Epithelial cell of alveolus of lung (primary cell): ENCODE data around the gene SECISBP2L. TPM values are rescaled to one million over a fixed set of nuclear protein-coding genes. Genes with fewer than 3 reads are reported as not detected.

Experiments
- total RNA-seq: library from RNA; depleted of rRNA; stranded (reverse); fragments of >200 nt; gene quantifications from 2 replicates; pipeline ENCODE4 v1.2.1, GENCODE V29; 2015

The SECISBP2L gene, protein sequence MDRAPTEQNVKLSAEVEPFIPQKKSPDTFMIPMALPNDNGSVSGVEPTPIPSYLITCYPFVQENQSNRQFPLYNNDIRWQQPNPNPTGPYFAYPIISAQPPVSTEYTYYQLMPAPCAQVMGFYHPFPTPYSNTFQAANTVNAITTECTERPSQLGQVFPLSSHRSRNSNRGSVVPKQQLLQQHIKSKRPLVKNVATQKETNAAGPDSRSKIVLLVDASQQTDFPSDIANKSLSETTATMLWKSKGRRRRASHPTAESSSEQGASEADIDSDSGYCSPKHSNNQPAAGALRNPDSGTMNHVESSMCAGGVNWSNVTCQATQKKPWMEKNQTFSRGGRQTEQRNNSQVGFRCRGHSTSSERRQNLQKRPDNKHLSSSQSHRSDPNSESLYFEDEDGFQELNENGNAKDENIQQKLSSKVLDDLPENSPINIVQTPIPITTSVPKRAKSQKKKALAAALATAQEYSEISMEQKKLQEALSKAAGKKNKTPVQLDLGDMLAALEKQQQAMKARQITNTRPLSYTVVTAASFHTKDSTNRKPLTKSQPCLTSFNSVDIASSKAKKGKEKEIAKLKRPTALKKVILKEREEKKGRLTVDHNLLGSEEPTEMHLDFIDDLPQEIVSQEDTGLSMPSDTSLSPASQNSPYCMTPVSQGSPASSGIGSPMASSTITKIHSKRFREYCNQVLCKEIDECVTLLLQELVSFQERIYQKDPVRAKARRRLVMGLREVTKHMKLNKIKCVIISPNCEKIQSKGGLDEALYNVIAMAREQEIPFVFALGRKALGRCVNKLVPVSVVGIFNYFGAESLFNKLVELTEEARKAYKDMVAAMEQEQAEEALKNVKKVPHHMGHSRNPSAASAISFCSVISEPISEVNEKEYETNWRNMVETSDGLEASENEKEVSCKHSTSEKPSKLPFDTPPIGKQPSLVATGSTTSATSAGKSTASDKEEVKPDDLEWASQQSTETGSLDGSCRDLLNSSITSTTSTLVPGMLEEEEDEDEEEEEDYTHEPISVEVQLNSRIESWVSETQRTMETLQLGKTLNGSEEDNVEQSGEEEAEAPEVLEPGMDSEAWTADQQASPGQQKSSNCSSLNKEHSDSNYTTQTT
- total RNA-seq = 17.8 and 29.1 TPM in 2 replicates

GRCh38 chr15:49046220-49047102 is at the start of gene SECISBP2L:
TSS of gene SECISBP2L (minus strand) at chr15:49046446. CDS start at chr15:49046299, 147 bp downstream.

GRCh38 chr15:48963524-48964113 is 82.6 kb downstream of the SECISBP2L start, which contains the start of gene SHC4:
TSS of gene SHC4 (minus strand) at chr15:48963919. CDS start at chr15:48963015, 904 bp downstream.

Other genes with a start within 250 kb of the SECISBP2L start
- gene CEP152, start 235.4 kb downstream of the SECISBP2L start, total RNA-seq = 3.4 and 5.0 TPM in 2 replicates
- gene EID1, start 168.3 kb downstream of the SECISBP2L start, total RNA-seq = 286 and 297 TPM in 2 replicates
- gene SHC4, start 82.5 kb downstream of the SECISBP2L start, total RNA-seq = 1.5 and 1.6 TPM in 2 replicates
- gene COPS2, start 109.2 kb upstream of the SECISBP2L start, total RNA-seq = 39.6 and 85.9 TPM in 2 replicates
- gene GALK2, start 123.8 kb upstream of the SECISBP2L start, total RNA-seq = 39.9 and 51.7 TPM in 2 replicates